ENCODE data around the gene NAIF1. TPM values are rescaled to one million over a fixed set of nuclear protein-coding genes. Genes with fewer than 3 reads are reported as not detected.
A peak's percentile ranks its signal among the peaks of the same experiment; 100 is the strongest.
"Not testable (repeated sequence)": the region's sequence is repeated elsewhere in the genome, so short reads cannot be mapped to it uniquely, and the experiment has no call there.

The NAIF1 gene
- 7.4 TPM for polyA plus RNA-seq (ENCODE audit: insufficient read length)

DNA sequence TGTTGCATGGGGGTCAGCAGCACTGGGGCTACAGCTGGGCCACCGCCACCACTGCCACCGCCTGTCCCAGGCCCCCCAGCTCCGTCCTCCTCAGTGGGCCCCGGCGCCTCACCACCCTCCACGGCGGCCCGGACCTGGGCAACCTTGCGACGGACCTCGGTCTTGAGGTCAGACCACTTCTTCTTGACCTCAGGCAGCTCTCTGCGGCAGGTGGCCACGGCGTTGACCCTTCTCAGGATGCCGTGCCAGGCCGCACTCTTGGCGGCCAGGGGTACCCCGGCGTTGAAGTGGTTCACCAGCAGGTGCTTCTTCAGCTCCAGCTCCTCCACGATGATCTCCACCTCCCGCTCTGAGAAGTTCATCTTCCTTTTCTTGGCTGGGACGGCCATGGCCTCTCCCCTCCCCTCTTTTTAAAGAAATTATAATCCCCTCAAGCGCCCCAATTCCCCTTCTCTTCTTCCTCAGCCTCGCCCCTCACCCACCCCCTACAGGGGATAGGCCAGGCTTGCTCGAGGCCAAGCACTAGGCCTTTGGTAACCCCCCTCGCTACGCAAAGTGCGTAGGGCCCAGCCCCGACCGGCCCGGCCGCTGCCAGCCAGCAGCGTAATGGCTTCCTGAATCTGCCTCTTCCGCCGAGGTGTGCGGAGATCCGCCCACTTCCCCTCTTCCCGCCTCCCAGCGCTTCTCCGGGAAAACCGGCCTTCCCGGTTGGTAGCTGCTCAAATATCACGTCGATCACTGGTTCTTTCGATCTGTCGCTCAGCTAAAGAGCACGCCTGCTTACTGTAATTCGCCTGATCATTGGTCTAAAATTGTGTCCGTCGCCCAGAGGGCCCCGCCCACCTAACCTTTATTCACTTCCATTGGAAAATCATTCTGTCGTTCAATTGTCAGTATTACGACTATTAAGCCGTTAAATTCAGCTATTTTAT, at the start of gene NAIF1:
NAIF1 (minus strand) TSS at position 608 of the 932 bp plus-strand sequence; CDS start at position 389, 219 bp downstream.
- DNase-seq (ENCODE audit: low read depth): peak; percentile 99

- no peak for DNase-seq (ENCODE audit: low read depth)
These were observed 49.3 kb upstream of the NAIF1 start for GRCh38 chr9:128116104-128117083.

DNA sequence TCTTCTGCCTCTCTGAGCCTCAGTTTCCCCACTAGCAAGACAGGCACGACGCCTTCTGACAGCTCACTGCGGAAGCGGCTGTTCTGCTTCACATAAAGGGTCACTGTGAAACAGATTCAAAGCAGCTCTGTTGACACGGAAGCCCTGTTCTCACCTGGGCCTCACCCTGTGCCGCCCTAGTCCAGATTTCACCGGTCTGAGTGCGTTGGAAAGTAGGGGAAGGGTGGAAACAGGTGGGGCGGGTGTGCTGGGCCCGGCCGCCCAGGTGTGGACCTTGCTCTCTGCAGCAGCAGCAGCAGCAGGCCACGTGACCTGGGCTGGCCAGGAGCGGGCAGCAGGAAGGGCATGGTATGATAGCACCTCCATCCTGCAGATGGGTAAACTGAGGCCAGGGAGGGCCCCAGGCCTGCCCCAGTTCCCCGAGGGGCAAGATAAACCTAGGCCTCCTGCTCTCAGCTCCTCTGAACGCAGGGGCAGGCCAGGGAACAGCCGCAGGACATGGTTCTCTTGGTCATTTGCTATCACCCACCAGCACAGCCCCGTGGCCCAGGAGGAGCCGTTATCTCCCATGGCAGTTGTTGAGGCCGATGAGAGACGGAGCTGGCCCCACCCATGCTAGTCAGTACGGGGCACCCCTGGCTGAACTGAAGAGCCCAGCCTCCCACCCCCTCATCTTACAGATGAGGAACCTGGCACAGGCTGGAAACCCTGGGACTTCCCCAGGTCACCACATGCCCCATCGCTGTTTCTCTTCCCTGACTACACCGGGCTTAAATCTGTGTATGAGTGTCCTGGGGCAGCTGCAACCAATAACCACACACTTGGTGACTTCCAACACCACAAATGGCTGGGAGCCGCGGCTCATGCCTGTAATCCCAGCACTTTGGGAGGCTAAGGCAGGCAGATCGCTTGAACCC, 48.3 kb upstream of the NAIF1 start:
- DNase-seq (ENCODE audit: low read depth): no peak

GRCh38 chr9:128114326-128115186, 47.4 kb upstream of the NAIF1 start:
- DNase-seq (ENCODE audit: low read depth): no peak

DNA sequence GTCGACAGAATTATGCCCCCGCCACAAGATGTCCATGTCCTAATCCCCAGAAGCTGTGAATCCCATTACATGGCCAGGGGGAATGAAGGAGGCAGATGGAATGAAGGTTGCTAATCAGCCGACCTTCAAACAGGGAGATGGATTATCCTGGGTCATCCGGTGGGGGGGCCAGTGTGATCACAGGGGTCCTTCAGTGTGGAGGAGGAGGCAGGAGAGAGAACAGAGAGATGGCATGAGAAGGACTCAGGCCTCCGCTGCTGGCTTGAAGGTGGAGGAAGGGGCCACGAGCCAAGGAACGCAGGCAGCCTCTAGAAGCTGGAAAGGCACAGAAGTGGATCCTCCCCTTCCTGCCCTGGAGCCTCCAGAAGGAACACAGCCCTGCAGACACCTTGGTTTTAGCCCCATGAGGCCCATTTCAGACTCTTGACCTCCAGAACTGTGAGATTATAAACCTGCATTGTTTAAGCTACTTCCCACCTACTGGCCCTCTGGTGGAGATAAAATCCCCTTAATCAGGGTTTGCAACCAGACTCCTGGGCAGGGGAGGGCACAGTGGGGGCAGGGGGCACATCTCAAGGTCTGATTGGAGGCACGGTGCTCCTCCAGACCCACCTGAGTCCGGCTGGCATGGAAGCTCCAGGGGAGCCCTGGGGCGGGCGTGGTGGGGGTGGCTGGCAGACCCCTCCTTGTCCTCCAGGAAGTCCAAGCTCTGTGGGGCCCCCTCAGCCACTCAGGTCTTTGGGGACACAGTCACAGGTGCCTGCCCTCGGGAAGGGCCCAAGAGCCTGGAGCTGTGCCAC, 46.6 kb upstream of the NAIF1 start:
- no peak for DNase-seq (ENCODE audit: low read depth)

GRCh38 chr9:128111726-128112125, 44.6 kb upstream of the NAIF1 start:
- DNase-seq (ENCODE audit: low read depth): not testable (repeated sequence)

DNA sequence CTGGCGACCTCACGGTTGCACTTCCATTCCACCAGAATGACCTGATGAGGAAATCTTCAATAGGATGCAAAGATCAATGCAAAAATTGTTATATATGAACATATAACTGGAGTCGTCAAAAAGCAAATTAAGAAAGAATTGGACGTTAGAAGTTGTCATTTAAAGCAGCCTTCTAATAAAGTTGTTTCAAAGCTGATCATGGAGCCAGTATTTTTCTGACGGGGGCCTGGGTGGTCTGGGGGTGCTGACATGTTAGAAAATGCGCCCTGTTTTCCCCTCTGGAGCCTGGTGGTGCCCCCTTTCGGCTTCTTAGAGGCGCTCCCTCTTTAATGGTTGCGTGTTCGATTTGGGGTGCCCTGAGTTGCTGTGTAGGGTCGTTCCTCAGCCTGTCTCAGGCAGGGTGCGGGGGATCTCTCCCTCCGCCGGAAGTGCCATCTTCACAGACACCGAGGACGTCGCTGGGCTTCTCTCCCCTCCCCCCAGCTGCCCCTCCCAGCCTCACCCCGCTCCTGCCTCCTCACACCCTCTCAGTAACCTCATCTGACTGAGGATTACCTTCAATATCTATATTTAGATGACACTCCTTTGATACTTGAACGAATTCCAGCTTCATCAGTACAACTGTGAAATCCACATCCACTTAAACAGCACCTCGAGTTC, 42.1 kb upstream of the NAIF1 start:
- DNase-seq (ENCODE audit: low read depth): no peak

GRCh38 chr9:128108269-128109049, 41.3 kb upstream of the NAIF1 start:
- no peak for DNase-seq (ENCODE audit: low read depth)

GRCh38 chr9:128107468-128108268, 40.5 kb upstream of the NAIF1 start:
- DNase-seq (ENCODE audit: low read depth): no peak

GRCh38 chr9:128106940-128107467, 39.9 kb upstream of the NAIF1 start:
- no peak for DNase-seq (ENCODE audit: low read depth)

GRCh38 chr9:128106181-128106939, 39.2 kb upstream of the NAIF1 start:
- no peak for DNase-seq (ENCODE audit: low read depth)

- DNase-seq (ENCODE audit: low read depth): no peak
These were observed 38.5 kb upstream of the NAIF1 start for GRCh38 chr9:128105538-128106175.

- no peak for DNase-seq (ENCODE audit: low read depth)
These were observed 37.1 kb upstream of the NAIF1 start for GRCh38 chr9:128104171-128104618.

DNA sequence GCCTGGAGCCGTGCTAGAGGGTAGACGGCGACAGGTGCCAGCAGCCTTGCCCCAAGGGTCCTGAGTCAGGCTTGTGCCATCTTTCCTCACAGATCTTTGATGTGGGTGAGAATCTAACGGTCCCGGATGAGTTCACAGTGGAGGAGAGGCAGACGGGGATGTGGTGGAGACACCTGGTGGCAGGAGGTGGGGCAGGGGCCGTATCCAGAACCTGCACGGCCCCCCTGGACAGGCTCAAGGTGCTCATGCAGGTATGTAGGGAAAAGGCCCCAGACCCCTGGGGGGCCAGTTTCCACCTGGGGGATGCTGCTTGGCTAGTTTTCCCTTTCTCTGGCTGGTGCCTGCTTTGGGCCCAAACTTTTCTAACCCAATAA, 36.5 kb upstream of the NAIF1 start:
- no peak for DNase-seq (ENCODE audit: low read depth)

- no peak for DNase-seq (ENCODE audit: low read depth)
These were observed 35.9 kb upstream of the NAIF1 start for GRCh38 chr9:128102861-128103588.
